ENCODE results near the gene RGS12. TPM values are rescaled to one million over a fixed set of nuclear protein-coding genes. Genes with fewer than 3 reads are reported as not detected.

Gene RGS12
- total RNA-seq, 2 donors from 2014 or later = 45.2 to 48.6 TPM

- WGBS, 2 experiments (ENCODE audit: insufficient coverage in 1 of 2, insufficient read length in 1 of 2) = 80 to 93% methylated on average over 3 to 7 of the region's 7 CpGs
- Mint-ChIP-seq H3K27me3 (ENCODE audit: insufficient read depth) (no peaks in the 10 kb centered on the region), H3K4me1 (peaks cover 11% of the 10 kb centered on the region), H3K9me3 (no peaks in the 10 kb centered on the region), H3K4me3 (no peak overlapping the region), H3K27ac (no peak overlapping the region), H3K36me3 (ENCODE audit: low read depth) (peaks cover 10% of the 10 kb centered on the region)
- Histone ChIP-seq H3K27me3 (ENCODE audit: control insufficient read depth, insufficient read depth, low read length, poor library complexity, severe bottlenecking) (no peaks in the 10 kb centered on the region), H3K9me3 (ENCODE audit: control insufficient read depth, low read length) (no peaks in the 10 kb centered on the region), H3K36me3 (ENCODE audit: control insufficient read depth, insufficient read depth, low read length) (peaks cover 5% of the 10 kb centered on the region), H3K27ac (ENCODE audit: low read depth, low read length) (no peak overlapping the region), H3K4me1 (ENCODE audit: control insufficient read depth, insufficient read depth, low read length) (peaks cover 3% of the 10 kb centered on the region), H3K9ac (ENCODE audit: extremely low read depth, low read length, poor library complexity, severe bottlenecking) (no peak overlapping the region), H3K4me3 (ENCODE audit: low read length) (no peak overlapping the region)
- TF ChIP-seq, protein P1, sequence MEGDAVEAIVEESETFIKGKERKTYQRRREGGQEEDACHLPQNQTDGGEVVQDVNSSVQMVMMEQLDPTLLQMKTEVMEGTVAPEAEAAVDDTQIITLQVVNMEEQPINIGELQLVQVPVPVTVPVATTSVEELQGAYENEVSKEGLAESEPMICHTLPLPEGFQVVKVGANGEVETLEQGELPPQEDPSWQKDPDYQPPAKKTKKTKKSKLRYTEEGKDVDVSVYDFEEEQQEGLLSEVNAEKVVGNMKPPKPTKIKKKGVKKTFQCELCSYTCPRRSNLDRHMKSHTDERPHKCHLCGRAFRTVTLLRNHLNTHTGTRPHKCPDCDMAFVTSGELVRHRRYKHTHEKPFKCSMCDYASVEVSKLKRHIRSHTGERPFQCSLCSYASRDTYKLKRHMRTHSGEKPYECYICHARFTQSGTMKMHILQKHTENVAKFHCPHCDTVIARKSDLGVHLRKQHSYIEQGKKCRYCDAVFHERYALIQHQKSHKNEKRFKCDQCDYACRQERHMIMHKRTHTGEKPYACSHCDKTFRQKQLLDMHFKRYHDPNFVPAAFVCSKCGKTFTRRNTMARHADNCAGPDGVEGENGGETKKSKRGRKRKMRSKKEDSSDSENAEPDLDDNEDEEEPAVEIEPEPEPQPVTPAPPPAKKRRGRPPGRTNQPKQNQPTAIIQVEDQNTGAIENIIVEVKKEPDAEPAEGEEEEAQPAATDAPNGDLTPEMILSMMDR (conservative IDR thresholded peaks at IDR 0.05) = no peak
- no peak for DNase-seq
Measured at GRCh38 chr4:3341760-3342159, 48.9 kb downstream of the RGS12 start.

GRCh38 chr4:3342182-3342854 is 49.5 kb downstream of the RGS12 start:
- H3K27ac Mint-ChIP-seq = no peak overlapping the region
- no peak overlapping the region for H3K27ac ChIP-seq (ENCODE audit: low read depth, low read length)
- peaks cover 3% of the 10 kb centered on the region for H3K4me1 ChIP-seq (ENCODE audit: control insufficient read depth, insufficient read depth, low read length)
- TF ChIP-seq, protein P1 (conservative IDR thresholded peaks at IDR 0.05) = no peak
- peaks cover under 1% of the 10 kb centered on the region for H3K36me3 ChIP-seq (ENCODE audit: control insufficient read depth, insufficient read depth, low read length)
- 81 to 82% methylated on average over 6 to 8 of the region's 8 CpGs for WGBS, 2 experiments (ENCODE audit: insufficient coverage in 1 of 2, insufficient read length in 1 of 2)
- no peak overlapping the region for H3K4me3 ChIP-seq (ENCODE audit: low read length)
- no peak for DNase-seq
- no peaks in the 10 kb centered on the region for H3K9me3 Mint-ChIP-seq
- peaks cover 11% of the 10 kb centered on the region for H3K4me1 Mint-ChIP-seq
- H3K4me3 Mint-ChIP-seq = no peak overlapping the region
- H3K9me3 ChIP-seq (ENCODE audit: control insufficient read depth, low read length) = no peaks in the 10 kb centered on the region
- no peaks in the 10 kb centered on the region for H3K27me3 ChIP-seq (ENCODE audit: control insufficient read depth, insufficient read depth, low read length, poor library complexity, severe bottlenecking)
- H3K9ac ChIP-seq (ENCODE audit: extremely low read depth, low read length, poor library complexity, severe bottlenecking) = no peak overlapping the region
- no peaks in the 10 kb centered on the region for H3K27me3 Mint-ChIP-seq (ENCODE audit: insufficient read depth)
- peaks cover 5% of the 10 kb centered on the region for H3K36me3 Mint-ChIP-seq (ENCODE audit: low read depth)

Other genes starting within 250 kb of the RGS12 start
- gene HTT-AS, start 218.5 kb upstream of the RGS12 start, total RNA-seq = not detected
- gene HTT, start 218.3 kb upstream of the RGS12 start, total RNA-seq = 100 to 1,000 TPM; 104 to 109 TPM
- 1 to 10 TPM in 1 of 2 donors, under 1 TPM in 1; 1.00 to 2.5 TPM for gene MSANTD1, start 43.9 kb upstream of the RGS12 start, total RNA-seq
- gene HGFAC, start 148.9 kb downstream of the RGS12 start, total RNA-seq = under 1 TPM in 1 of 2 donors, not detected in 1; 0.46 TPM
- gene DOK7, start 170.3 kb downstream of the RGS12 start, total RNA-seq = 1 to 10 TPM in 1 of 2 donors, under 1 TPM in 1; 0.38 to 1.3 TPM
- gene LRPAP1, start 239.4 kb downstream of the RGS12 start, total RNA-seq = 100 to 1,000 TPM; 111 to 129 TPM

Measured in endodermal cell (in vitro differentiated cells).